ENCODE measurements around the gene STAT4.

GRCh38 chr2:191166111-191166755 is 15.4 kb upstream of the STAT4 start:
- TF ChIP-seq CTCF (IDR thresholded peaks at IDR 0.05; ENCODE audit: low read length) = no peak
- TF ChIP-seq EZH2 (optimal IDR thresholded peaks at IDR 0.05; ENCODE audit: low read depth, low read length) = no peak

Data from MM.1S (cell line).